ENCODE measurements around the gene ATG5.

DNA sequence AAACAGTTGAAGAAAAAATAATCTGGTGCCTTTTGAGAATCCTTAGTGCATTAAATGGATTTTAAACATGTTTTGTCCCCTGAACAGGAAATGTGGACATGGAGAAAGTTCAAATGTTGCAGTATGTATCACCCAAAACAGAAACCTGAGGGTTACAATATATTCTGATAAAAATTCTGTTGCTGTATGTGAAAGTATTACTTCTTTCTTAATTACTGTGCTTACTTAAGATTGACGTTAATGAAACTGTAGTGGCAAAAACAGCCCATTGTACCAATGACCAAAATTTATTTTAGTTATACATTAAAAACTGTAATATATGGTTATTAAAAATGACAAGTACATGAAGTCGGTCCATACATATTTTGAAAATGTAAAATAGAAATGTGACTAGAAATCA, 138.8 kb downstream of the ATG5 start:
- TF ChIP-seq, protein P1, sequence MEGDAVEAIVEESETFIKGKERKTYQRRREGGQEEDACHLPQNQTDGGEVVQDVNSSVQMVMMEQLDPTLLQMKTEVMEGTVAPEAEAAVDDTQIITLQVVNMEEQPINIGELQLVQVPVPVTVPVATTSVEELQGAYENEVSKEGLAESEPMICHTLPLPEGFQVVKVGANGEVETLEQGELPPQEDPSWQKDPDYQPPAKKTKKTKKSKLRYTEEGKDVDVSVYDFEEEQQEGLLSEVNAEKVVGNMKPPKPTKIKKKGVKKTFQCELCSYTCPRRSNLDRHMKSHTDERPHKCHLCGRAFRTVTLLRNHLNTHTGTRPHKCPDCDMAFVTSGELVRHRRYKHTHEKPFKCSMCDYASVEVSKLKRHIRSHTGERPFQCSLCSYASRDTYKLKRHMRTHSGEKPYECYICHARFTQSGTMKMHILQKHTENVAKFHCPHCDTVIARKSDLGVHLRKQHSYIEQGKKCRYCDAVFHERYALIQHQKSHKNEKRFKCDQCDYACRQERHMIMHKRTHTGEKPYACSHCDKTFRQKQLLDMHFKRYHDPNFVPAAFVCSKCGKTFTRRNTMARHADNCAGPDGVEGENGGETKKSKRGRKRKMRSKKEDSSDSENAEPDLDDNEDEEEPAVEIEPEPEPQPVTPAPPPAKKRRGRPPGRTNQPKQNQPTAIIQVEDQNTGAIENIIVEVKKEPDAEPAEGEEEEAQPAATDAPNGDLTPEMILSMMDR (IDR thresholded peaks at IDR 0.05) = no peak
- TF ChIP-seq ZFX (IDR thresholded peaks at IDR 0.05; ENCODE audit: borderline replicate concordance) = no peak
